Mucosa of descending colon (tissue), 3 donors: ENCODE data around the gene MYB. TPM values are rescaled to one million over a fixed set of nuclear protein-coding genes. Genes with fewer than 3 reads are reported as not detected.

Source experiments
- ATAC-seq: fragments of 200-7000 bp; cut with Tn5 transposase; one replicate; pipeline ENCODE4 v1.9.1; 2020; ENCODE audit warnings: mild to moderate bottlenecking, moderate library complexity
- DNase-seq, 3 donors: peaks; one replicate each; pipeline ENCODE4 v3.0.0-alpha.2; 2020
- H3K36me3 ChIP-seq: fragments of 200-600 bp; one replicate; pipeline ENCODE4 v1.8.0; 2021; ENCODE audit warnings: low read depth, mild to moderate bottlenecking
- H3K4me1 ChIP-seq: fragments of 200-600 bp; one replicate; pipeline ENCODE4 v1.8.0; 2021; ENCODE audit warnings: low read depth, mild to moderate bottlenecking
- H3K4me3 ChIP-seq: fragments of 200-600 bp; one replicate; pipeline ENCODE4 v1.8.0; 2021; ENCODE audit warnings: mild to moderate bottlenecking
- H3K9me3 ChIP-seq: fragments of 200-600 bp; one replicate; pipeline ENCODE4 v1.8.0; 2021; ENCODE audit warnings: mild to moderate bottlenecking
- CTCF ChIP-seq: fragments of 200-600 bp; IDR thresholded peaks from one replicate; pipeline ENCODE4 v1.8.0; 2022; ENCODE audit warnings: antibody characterized with exemption, mild to moderate bottlenecking
- intact Hi-C, 2 donors: fragments of 100-400 bp; cut with DNase I in 1 of 2; cut with micrococcal nuclease in 1 of 2; formaldehyde crosslinking; loops; one replicate each; pipeline versions ENCODE4 v1.11.0 to v1.11.1; 2022; cut with DNase I, micrococcal nuclease
- total RNA-seq, 3 donors: library from RNA; stranded (reverse); fragmentation: NEBNext Ultra II Directional in 2 of 3; extraction: Animal tissue kit (Norgen Biotek cat#: 25700) in 2 of 3; gene quantifications; one replicate each; pipeline versions ENCODE4 v1.2.1 to v1.2.4, GENCODE V29; 2021 to 2023
- donor health status: DM: no; HTN: no; CAD: no; lungs with moderate emphysema.
- donor health status: DM: no; HTN: no; CAD: no.
- donor health status: DM: no; HTN: yes; CAD: no.

MYB gene
- total RNA-seq, 3 donors from 2014 or later: 26.5 to 82.8 (median 56.3) TPM

- DNase-seq: no peak
- ATAC-seq: peak; percentile 66
- H3K4me1 ChIP-seq: peaks cover 12% of the 10 kb centered on the region
- intact Hi-C loops: no loop called here
- TF ChIP-seq CTCF: no peak
- no peaks in the 10 kb centered on the region for H3K9me3 ChIP-seq
- no peak overlapping the region for H3K4me3 ChIP-seq
- H3K36me3 ChIP-seq: no peaks in the 10 kb centered on the region
Measured at GRCh38 chr6:135212020-135212806, 31.1 kb downstream of the MYB start.

- no peaks in the 10 kb centered on the region for H3K36me3 ChIP-seq
- no peak overlapping the region for H3K4me3 ChIP-seq
- intact Hi-C loops: no loop called here
- peak; percentile 22 for ATAC-seq
- no peak for DNase-seq
- H3K4me1 ChIP-seq: peaks cover 12% of the 10 kb centered on the region
- TF ChIP-seq CTCF: no peak
- no peaks in the 10 kb centered on the region for H3K9me3 ChIP-seq
Measured at GRCh38 chr6:135212935-135213334, 31.8 kb downstream of the MYB start.

GRCh38 chr6:135213616-135214015 is 32.5 kb downstream of the MYB start:
- Histone ChIP-seq H3K36me3 (no peaks in the 10 kb centered on the region), H3K9me3 (no peaks in the 10 kb centered on the region), H3K4me1 (peaks cover 12% of the 10 kb centered on the region), H3K4me3 (no peak overlapping the region)
- no peak for TF ChIP-seq CTCF
- intact Hi-C loops: no loop called here
- ATAC-seq (no peak), DNase-seq (no peak)

- ATAC-seq (peak; percentile 71), DNase-seq (no peak)
- intact Hi-C loops: no loop called here
- Histone ChIP-seq H3K4me3 (no peak overlapping the region), H3K9me3 (no peaks in the 10 kb centered on the region), H3K4me1 (peaks cover 5% of the 10 kb centered on the region), H3K36me3 (no peaks in the 10 kb centered on the region)
- TF ChIP-seq CTCF: no peak
Measured at GRCh38 chr6:135215160-135215559, 34.1 kb downstream of the MYB start.

GRCh38 chr6:135215563-135215962 is 34.5 kb downstream of the MYB start:
- no peak for ATAC-seq

More at GRCh38 chr6:135215563-135215962, 34.5 kb downstream of the MYB start:
- DNase-seq: no peak
- intact Hi-C loops: no loop called here
- no peak overlapping the region for H3K4me3 ChIP-seq
- H3K4me1 ChIP-seq: peaks cover 5% of the 10 kb centered on the region
- H3K36me3 ChIP-seq: no peaks in the 10 kb centered on the region
- TF ChIP-seq CTCF: no peak
- no peaks in the 10 kb centered on the region for H3K9me3 ChIP-seq
